GM18511 (cell line): ENCODE measurements around the gene SLC25A2.
"Not testable (repeated sequence)": the region's sequence is repeated elsewhere in the genome, so short reads cannot be mapped to it uniquely, and the experiment has no call there.

ENCODE experiments used
- ATAC-seq: cut with Tn5 transposase; IDR thresholded peaks from one replicate; pipeline ENCODE4 v1.9.1; 2021; ENCODE audit warnings: mild to moderate bottlenecking, moderate library complexity; ENCODE audit not compliant: unreplicated experiment

SLC25A2 gene

DNA sequence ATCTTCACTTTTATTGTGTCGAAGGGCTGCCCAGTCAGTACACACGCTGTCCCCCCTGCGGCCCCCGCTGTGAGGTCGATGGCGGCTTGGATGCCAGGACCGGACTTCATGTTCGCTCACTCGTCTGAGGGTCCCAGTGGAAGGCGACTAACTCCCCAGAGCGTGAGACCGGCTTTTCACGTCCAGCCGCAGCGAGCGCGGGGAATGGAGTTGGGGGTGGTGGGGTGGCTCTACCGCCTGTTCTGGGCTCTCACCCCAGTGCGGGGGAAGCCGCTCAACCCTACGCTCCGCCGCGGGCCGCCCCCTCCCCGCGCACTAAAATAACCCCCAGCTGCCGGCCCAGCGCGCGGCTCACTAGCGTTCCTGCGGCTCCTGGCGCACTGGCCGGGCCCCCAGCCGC is at the start of gene SLC25A2:
TSS of gene SLC25A2 (minus strand) at position 294 of the 400 bp plus-strand sequence. CDS start at position 110, 184 bp downstream.
- no peak for ATAC-seq

DNA sequence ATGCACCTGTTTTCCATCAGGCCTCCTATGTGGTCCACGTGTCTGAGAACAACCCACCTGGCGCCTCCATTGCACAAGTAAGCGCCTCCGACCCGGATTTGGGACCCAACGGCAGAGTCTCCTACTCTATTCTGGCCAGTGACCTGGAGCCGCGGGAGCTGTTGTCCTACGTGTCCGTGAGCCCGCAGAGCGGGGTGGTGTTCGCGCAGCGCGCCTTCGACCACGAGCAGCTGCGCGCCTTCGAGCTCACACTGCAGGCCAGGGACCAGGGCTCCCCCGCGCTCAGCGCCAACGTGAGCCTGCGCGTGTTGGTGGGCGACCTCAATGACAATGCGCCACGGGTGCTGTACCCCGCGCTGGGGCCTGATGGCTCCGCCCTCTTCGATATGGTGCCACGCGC is 47.7 kb upstream of the SLC25A2 start:
- no peak for ATAC-seq

DNA sequence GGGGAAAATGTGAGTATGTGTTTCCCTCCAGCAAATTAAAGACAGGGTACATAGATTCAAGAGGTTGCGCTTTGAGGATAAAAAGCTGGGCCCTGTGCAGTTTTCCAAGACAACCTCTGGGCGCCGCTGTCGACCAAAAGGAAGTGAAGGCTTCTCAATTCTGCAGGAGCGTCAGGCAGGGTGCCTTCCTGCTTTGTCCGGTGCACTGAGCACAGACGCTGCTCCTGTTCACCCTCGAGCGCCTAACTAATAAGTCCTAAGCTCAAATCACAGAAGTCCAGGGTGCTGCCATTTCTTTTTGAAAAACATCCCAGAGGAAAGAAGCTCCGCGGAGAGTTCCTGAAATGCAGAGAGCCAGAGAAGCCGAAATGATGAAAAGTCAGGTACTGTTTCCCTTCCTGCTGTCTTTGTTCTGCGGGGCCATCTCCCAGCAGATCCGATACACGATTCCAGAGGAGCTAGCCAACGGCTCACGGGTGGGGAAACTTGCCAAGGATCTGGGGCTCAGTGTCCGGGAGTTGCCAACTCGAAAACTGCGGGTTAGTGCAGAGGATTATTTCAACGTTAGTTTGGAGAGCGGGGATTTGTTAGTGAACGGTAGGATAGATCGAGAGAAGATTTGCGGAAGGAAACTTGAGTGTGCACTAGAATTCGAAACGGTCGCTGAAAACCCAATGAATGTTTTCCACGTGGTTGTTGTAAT is 46.2 kb upstream of the SLC25A2 start, which contains the start of gene PCDHGB1:
TSS of gene PCDHGB1 (plus strand) at position 183 of the 703 bp plus-strand sequence. CDS start at position 345, 162 bp downstream.
- ATAC-seq: peak; percentile 87

DNA sequence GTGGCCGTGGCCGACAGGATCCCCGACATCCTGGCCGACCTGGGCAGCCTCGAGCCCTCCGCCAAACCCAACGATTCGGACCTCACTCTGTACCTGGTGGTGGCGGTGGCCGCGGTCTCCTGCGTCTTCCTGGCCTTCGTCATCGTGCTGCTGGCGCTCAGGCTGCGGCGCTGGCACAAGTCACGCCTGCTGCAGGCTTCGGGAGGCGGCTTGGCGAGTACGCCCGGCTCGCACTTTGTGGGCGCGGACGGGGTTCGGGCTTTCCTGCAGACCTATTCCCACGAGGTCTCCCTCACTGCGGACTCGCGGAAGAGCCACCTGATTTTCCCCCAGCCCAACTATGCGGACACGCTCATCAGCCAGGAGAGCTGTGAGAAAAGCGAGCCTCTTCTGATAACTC is 42.2 kb upstream of the SLC25A2 start:
- not testable (repeated sequence) for ATAC-seq

DNA sequence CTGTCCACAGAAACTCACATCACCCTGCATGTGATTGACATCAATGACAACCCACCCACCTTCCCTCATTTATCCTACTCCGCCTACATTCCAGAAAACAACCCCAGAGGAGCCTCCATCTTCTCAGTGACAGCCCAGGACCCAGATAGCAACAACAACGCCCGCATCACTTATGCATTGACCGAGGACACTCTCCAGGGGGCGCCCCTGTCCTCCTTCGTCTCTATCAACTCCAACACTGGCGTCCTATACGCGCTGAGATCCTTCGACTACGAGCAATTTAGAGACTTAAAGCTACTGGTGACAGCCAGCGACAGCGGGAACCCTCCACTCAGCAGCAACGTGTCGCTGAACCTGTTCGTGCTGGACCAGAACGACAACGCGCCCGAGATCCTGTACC is 41.5 kb upstream of the SLC25A2 start:
- no peak for ATAC-seq

DNA sequence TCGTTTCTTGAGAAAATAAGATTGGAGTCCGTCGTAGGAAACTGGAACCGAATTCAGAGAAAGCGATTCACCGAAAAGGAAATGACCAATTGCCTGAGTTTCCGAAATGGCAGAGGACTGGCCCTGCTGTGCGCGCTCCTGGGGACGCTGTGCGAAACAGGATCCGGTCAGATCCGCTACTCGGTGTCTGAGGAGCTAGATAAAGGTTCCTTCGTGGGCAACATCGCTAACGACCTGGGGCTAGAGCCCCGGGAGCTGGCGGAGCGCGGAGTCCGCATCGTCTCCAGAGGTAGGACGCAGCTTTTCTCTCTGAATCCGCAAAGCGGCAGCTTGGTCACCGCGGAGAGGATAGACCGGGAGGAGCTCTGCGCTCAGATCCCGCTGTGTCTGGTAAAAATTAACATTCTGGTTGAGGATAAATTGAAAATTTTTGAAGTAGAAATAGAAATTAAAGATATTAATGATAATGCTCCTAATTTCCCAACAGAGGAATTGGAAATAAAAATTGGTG is 40.2 kb upstream of the SLC25A2 start:
- no peak for ATAC-seq

DNA sequence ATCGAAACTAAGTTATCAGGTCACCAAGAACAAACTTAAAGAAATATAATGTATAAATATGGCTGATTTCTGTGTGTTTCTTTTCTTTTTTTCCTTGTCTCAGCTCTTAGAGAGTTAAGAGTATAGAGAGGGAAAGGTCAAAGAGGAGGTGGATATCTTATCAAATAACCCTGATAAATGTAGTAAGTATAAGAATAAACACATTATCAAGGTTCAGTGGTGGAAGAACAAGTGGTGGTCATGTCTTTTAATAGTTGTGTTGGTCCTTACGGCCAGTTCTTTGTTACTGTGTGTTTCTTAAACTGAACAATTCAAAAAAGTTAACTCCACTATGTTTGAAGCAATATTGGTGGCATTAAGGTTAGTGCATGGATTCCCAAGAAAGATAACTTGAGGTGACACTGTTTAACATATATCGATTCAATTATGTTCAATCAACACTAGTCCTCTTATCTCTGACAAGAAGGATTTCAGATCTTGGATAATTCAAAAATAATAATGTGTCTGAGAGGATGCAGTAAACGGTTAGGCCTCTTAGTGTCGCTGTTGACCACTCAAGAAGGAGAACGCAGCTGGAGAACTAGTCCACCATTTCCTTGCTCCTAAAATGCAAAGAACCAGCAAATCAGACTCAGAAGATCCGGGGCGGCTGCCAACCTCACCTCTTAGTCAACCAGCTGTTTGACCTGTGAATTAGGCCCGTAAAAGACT is 39.5 kb upstream of the SLC25A2 start, which contains the start of gene PCDHGA3:
TSS of gene PCDHGA3 (plus strand) at position 588 of the 711 bp plus-strand sequence. CDS start 205 bp downstream, outside the sequence.
- no peak for ATAC-seq

DNA sequence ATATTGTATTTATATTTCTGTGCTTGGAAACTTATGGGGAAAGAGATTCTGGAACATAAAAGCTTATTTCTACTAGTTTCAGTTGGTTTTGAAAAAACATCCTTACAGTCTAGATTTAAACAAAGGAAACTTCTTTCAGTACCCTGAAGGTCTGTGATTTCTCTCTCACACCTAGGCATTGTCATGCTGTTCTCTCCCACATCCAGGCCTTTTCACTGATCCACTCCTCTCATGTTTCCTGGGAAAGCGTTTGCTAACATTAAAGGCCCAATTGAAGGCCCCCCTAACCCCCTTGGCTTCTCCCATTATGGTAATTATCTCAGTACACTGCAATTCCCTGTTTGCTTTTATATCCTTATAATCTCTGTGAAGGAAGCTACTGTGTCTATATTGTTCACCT is 38.9 kb upstream of the SLC25A2 start:
- no peak for ATAC-seq

DNA sequence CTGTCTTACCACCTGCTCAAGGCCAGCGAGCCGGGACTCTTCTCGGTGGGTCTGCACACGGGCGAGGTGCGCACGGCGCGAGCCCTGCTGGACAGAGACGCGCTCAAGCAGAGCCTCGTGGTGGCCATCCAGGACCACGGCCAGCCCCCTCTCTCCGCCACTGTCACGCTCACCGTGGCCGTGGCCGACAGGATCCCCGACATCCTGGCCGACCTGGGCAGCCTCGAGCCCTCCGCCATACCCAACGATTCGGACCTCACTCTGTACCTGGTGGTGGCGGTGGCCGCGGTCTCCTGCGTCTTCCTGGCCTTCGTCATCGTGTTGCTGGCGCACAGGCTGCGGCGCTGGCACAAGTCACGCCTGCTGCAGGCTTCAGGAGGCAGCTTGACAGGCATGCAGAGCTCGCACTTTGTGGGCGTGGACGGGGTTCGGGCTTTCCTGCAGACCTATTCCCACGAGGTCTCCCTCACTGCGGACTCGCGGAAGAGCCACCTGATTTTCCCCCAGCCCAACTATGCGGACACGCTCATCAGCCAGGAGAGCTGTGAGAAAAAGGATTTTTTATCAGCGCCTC is 37.0 kb upstream of the SLC25A2 start:
- ATAC-seq: not testable (repeated sequence)

DNA sequence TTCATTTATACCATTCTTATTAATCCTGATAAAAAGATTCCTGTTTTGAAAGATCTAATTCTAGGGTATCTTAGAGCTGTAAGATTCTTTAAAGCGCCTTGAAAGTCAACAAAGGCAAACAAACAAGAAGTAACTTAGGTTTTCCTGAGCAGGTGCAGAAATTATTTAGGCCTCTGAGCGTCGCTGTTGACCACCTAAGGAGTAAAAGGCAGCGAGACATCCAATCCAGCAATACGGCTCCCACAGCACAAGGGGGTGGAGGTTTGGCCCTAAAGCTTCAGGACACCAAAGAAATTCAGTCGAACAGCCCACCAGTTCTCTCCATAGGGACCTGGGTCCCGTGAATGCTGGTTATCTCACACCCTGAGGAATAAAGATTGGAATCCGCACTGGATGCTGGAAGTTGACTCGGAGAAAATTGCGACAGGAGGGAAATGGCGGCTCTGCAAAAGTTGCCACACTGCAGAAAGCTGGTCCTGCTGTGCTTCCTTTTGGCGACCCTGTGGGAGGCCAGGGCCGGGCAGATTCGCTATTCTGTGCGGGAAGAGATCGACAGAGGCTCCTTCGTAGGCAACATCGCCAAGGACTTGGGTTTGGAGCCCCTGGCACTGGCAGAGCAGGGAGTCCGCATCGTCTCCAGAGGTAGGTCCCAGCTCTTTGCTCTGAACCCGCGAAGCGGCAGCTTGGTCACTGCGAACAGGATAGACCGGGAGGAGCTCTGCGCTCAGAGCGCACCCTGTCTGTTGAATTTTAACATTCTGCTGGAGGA is 34.9 kb upstream of the SLC25A2 start, which contains the start of gene PCDHGA2:
TSS of gene PCDHGA2 (plus strand) at position 223 of the 769 bp plus-strand sequence.
- ATAC-seq: no peak

DNA sequence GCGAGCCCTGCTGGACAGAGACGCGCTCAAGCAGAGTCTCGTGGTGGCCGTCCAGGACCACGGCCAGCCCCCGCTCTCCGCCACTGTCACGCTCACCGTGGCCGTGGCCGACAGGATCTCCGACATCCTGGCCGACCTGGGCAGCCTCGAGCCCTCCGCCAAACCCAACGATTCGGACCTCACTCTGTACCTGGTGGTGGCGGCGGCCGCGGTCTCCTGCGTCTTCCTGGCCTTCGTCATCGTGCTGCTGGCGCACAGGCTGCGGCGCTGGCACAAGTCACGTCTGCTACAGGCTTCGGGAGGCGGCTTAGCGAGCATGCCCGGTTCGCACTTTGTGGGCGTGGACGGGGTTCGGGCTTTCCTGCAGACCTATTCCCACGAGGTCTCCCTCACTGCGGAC is 28.7 kb upstream of the SLC25A2 start:
- not testable (repeated sequence) for ATAC-seq

DNA sequence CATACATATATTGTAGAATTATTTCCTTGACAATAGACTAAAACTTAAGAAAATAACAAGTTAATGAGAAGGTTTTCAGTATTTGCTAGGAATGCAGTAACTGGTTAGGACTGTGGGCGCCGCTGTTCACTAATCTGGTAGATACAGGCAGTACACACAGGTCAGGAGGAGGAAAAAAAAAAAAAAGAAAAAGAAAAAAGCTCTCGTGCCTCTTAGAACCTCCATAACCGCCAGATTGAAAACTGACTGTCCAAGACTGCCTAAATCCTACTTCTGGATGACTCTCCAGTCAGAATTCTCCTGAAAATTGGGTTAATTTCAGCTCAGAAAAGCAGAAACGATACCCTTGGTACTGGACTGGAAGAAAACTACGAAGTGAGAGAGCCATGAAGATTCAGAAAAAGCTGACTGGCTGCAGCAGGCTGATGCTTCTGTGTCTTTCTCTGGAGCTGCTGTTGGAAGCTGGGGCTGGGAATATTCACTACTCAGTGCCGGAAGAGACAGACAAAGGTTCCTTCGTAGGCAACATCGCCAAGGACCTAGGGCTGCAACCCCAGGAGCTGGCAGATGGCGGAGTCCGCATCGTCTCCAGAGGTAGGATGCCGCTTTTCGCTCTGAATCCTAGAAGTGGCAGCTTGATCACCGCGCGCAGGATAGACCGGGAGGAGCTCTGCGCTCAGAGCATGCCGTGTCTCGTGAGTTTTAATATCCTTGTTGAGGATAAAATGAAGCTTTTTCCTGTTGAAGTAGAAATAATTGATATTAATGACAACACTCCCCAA is 26.6 kb upstream of the SLC25A2 start, which contains the start of gene PCDHGA1:
TSS of gene PCDHGA1 (plus strand) at position 216 of the 782 bp plus-strand sequence.
- no peak for ATAC-seq

DNA sequence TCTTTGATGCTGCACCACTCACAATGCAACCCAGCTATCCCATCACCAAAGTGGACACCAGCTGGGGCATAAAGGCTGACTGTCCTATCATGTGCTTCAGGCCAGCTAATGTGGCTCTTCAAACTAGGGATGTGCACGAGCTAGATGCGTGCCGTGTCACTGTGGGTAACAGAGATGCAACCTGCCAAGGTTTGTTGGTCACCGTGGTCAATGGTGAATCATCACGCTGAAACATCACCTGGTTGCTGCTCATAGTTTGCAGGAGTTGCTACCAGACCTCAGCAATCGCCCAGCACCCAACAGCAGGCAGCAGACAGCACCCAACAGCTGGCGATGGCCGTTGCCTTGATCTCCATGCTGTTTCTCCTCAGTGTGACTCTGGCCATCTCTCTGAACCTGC is 24.4 kb upstream of the SLC25A2 start:
- no peak for ATAC-seq

DNA sequence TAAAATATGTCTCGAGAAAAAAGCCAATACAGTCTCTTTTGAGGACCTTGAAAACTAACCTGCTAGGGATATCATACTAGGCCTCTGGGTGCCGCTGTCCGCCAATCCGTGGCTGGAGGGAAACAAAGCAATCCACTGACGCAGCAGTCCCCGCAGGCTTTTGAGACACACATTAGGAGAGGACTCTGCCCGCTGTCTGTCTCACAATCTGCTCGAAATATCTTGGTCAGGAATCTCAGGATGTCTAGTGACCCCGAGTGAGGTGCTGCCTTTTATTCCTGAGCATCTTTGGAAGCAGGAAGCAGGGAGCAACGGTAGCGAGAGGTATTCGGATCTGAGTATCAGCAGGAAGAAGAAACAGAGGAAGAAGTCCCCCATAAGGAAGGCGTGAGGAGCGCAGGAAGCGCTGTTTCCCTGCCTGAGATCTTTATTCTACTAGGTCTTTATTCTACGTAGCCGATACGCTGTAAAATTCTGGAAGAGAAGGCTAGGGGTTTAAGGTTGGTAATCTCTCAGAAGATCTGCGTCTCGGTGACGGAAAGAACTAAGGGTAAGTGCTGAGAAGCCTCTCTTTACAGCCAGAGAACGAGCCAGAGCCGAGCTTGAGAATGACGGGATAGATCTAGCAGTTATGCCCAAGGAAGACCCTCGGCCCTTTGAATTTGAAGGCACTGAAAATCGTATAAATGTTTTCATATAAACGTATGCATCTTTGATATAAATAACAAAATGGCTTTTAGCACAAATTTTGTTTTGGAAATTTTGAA is 22.4 kb upstream of the SLC25A2 start:
- peak; percentile 67 for ATAC-seq

DNA sequence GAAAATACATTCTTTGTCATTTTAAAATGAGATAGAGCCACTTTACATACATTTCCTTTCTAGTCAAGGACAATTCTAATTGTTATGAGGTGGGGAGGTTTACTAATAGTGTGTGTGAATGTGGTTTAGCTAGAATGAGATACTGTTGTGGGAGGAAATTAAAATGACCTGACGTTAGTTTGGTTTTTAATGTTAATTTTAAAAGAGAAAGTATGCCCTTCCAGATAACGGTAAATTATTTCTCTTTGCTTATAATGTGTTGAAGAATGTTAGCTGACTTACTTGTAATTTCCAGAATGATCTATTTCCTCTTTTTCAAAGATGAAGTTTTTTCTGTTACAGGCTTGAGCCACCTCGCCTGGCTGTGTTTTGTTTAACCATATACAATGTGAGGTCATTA is 18.4 kb upstream of the SLC25A2 start:
- ATAC-seq: no peak

DNA sequence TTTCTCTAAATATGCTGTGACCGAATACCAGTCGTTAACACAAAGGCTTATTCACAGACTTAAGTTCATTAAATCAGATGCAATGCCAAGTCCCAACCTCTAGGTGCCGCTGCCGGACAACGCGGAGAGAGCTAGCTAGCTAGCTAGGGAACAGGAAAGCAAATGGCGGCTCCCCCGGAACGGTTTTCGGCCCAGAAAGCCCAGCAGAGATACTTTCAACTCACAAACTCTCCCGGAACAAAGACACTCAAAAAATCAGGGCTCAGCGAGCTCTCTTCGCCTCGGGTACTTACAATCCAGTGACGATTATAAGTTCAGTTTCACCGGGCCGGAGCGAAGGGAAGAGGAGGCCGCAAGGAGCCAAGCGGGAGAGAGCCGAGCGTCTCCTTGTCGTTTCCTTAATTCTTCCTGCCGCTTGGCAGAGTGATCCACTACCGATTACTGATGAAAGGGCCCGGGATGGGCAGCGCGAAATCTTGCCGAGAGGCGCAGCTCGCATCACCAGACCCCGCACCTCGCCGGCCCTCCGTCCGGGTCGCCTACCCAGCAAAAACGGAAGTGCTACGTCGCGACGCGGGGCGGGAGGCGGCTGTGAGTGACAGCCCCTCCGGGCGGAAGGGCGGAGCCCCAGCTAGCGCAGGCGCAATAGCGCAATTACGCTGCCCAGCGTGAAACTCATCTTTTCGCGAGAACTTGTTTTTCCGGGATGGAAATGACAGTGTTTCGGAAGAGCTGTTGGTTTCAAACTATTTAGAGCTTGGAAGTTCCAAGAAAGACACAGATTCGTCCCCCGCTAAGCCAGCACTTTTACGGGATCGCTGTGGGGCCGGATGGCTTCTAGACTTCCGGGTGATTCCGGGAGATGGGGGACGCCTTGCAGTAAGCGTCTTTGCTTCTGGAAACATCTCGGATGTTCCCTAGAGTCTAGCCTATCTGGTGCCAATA is 16.6 kb upstream of the SLC25A2 start, which contains the start of gene TAF7:
TSS of gene TAF7 (minus strand) at position 560 of the 945 bp plus-strand sequence. CDS start 740 bp downstream, outside the sequence.
- ATAC-seq: peak; percentile 96

DNA sequence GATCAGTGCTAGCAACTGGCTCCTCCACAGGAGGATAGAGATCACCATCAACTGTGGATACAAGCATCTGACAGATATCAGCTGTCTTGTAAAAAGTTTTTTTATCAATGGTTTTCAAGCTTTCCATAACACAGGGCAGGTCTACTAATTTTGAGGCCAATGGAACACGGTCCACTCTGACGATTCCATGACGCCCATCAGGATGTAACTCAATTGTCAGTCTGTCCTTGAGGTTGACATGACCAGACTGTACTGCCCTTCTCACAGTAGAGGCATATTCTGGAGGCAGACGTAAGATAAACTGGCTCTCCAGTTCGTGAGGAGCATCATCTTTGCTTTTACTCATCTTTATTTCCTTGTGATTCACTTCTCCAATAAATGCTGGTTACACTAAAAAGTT is 15.8 kb upstream of the SLC25A2 start:
- ATAC-seq: no peak

DNA sequence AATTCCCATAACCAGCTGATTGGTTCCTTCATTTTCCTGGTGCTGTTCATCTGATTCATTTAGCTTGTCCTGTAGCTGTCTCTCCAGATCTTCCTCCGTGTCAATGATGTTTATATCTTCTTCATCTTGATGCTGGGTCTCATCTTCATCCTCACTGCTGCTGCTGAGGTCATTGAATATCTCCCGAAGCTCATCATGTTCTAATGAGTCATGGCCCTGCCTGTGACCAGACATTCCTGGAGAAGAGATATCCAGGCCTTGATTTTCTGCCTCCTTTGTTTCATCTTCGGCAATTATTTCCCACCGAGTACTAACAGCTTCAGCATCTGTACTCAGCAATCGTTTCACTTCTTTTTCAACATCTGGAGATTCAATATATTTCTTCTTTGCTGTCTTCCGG is 15.4 kb upstream of the SLC25A2 start:
- no peak for ATAC-seq
